Activated B cell treated with CpG ODN at 0.5 μM for 24 hours (primary cell): Measurements from ENCODE around the gene NKAIN2. TPM values are rescaled to one million over a fixed set of nuclear protein-coding genes. Genes with fewer than 3 reads are reported as not detected.

Source experiments
- ATAC-seq: fragments of 200-7000 bp; cut with Tn5 transposase; one replicate; pipeline ENCODE4 v1.10.0; 2021; ENCODE audit warnings: low read depth, mild to moderate bottlenecking, moderate library complexity
- CTCF ChIA-PET: fragments of 350-600 bp; sonication (Branson Sonifier 250); formaldehyde crosslinking; loops from one replicate; lab custom pipeline; 2021; ENCODE audit warnings: antibody characterized with exemption; lab: Charles Lee
- POLR2A ChIA-PET: fragments of 350-600 bp; sonication (Branson Sonifier 250); formaldehyde crosslinking; loops from one replicate; lab custom pipeline; 2021; ENCODE audit warnings: antibody characterized with exemption; lab: Charles Lee
- DNase-seq: peaks from one replicate; pipeline ENCODE4 v3.0.0; 2022
- H3K27ac Mint-ChIP-seq: one replicate; pipeline ENCODE4 v1.8.0; 2020; ENCODE audit warnings: mixed read lengths
- H3K27me3 Mint-ChIP-seq: one replicate; pipeline ENCODE4 v1.8.0; 2021; ENCODE audit warnings: mixed read lengths
- H3K36me3 Mint-ChIP-seq: one replicate; pipeline ENCODE4 v1.8.0; 2021; ENCODE audit warnings: low read depth, mixed read lengths
- H3K4me1 Mint-ChIP-seq: one replicate; pipeline ENCODE4 v1.8.0; 2021; ENCODE audit warnings: mixed read lengths
- H3K4me3 Mint-ChIP-seq: one replicate; pipeline ENCODE4 v1.8.0; 2020; ENCODE audit warnings: mild to moderate bottlenecking, mixed read lengths
- H3K9me3 Mint-ChIP-seq: one replicate; pipeline ENCODE4 v1.8.0; 2020; ENCODE audit warnings: mixed read lengths
- intact Hi-C: fragments of 100-400 bp; cut with micrococcal nuclease; formaldehyde crosslinking; loops from one replicate; pipeline ENCODE4 v1.15.1; 2024
- total RNA-seq: library from RNA; stranded (reverse); gene quantifications from 2 replicates; pipeline ENCODE4 v1.2.3, GENCODE V29; 2022
- TF ChIP-seq, protein P1 (sequence below): fragments of 200-600 bp; IDR thresholded peaks from one replicate; pipeline ENCODE4 v1.8.0; 2022; ENCODE audit warnings: antibody characterized with exemption, mild to moderate bottlenecking

Gene NKAIN2
- total RNA-seq, 1 donor from 2014 or later = not detected

DNA sequence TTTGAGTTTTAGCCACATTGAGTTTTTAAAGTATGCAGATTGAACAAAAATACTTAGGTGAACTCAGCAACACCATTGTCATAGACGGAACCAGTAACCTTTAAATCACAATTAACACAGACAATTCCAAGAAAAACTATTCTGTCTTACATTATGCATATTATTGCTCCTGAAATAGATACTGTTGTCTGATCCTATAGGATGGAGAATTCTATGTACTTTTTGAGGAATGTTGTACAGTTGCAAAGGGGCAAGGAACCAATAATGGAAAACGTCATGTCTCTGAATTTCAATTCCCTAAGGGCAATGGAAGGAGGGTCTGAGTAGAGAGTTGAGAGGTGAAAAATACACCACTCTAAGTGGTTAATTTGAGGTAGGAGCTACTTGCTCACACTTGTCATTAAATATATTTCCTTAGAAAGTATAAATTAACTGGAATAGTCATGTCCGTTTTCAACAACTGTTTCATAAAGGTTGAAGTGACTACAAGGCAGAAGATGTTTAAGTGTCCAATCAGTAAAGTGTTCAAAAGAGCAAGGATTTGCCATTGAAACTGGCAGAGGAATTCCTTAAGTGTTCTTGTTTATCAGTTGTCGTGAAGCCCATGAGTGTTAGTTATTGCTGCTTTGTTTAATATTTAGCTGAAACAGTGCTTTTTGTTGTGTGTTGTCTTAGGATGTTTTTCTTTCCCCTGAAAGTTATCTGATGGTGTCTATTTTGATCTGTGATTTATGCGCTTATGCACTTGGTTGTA is 1.3 kb downstream of the NKAIN2 start:
- no peak overlapping the region for H3K4me3 Mint-ChIP-seq
- DNase-seq = no peak
- ATAC-seq = no peak

DNA sequence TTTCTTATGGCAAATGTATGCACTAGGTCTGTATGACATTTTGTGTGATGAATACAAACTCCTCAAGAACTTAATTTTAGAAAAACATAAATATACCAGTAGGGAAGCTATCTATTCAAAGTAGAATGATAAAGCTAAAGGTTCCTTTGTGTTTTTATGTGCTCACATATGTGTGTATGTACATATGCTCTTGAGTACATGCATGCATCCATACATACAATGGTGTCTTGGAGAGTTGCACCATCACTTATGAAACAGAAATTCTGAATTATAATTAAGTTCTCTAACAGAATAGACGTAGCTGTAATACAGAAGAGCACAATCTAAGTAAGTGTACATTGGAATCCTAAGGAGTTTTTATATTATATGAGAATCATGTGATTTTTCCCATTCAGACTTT is 2.3 kb downstream of the NKAIN2 start:
- Mint-ChIP-seq H3K4me1 (peaks cover 17% of the 10 kb centered on the region), H3K27me3 (peaks cover 34% of the 10 kb centered on the region), H3K36me3 (no peaks in the 10 kb centered on the region), H3K9me3 (no peaks in the 10 kb centered on the region), H3K27ac (no peak overlapping the region), H3K4me3 (no peak overlapping the region)
- POLR2A ChIA-PET = no interaction called here
- DNase-seq (no peak), ATAC-seq (no peak)
- CTCF ChIA-PET = no interaction called here
- intact Hi-C loops = no loop called here
- TF ChIP-seq, protein P1, sequence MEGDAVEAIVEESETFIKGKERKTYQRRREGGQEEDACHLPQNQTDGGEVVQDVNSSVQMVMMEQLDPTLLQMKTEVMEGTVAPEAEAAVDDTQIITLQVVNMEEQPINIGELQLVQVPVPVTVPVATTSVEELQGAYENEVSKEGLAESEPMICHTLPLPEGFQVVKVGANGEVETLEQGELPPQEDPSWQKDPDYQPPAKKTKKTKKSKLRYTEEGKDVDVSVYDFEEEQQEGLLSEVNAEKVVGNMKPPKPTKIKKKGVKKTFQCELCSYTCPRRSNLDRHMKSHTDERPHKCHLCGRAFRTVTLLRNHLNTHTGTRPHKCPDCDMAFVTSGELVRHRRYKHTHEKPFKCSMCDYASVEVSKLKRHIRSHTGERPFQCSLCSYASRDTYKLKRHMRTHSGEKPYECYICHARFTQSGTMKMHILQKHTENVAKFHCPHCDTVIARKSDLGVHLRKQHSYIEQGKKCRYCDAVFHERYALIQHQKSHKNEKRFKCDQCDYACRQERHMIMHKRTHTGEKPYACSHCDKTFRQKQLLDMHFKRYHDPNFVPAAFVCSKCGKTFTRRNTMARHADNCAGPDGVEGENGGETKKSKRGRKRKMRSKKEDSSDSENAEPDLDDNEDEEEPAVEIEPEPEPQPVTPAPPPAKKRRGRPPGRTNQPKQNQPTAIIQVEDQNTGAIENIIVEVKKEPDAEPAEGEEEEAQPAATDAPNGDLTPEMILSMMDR = no peak

More for the DNA sequence above, 1.3 kb downstream of the NKAIN2 start:
- CTCF ChIA-PET = no interaction called here
- Mint-ChIP-seq H3K27ac (no peak overlapping the region), H3K36me3 (no peaks in the 10 kb centered on the region), H3K9me3 (no peaks in the 10 kb centered on the region), H3K4me1 (peaks cover 17% of the 10 kb centered on the region), H3K27me3 (peaks cover 32% of the 10 kb centered on the region)
- intact Hi-C loops = loop anchor here (5.0 kb wide), 1 partner anchor 1962 kb away; no protein-coding TSS in a partner anchor
- TF ChIP-seq, protein P1 = no peak
- POLR2A ChIA-PET = no interaction called here

DNA sequence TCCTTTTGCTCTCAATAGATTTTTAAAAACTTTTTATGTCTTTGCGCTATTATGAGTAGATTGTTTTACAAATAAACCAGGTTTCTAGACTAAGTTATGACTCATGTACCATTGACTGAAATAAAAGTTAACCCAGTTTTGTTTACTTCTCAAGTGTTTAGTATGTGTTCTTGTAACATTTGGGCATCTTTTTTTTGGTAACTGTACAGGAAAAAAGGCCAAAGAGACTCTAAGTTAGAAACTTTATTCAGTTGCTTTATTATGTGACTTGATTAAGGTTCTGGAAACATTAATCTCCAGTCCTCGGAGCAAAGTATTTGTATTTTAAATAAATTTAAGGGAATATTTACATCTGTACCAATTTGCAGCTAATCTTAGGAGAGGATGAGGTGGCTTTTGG is 2.9 kb downstream of the NKAIN2 start:
- H3K27me3 Mint-ChIP-seq = peaks cover 30% of the 10 kb centered on the region

DNA sequence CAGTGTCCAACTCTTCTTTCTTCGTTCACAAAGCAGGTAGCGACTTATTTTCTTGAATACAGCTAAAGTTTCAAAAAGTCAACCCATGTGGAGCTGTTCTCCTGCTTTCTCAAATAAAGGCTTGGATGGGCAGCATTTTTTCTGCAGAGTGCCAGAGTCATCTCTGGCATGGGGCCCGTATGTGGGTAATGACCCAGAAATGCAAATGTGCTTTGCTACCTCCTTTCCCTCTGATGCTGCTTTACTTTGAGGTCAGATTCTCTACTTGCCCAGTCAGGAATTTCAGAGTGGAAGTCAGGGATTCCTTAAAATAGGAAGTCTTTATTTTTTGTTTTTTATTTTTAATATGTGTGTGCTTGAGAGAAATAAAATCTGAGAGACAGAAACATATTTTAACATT is 4.9 kb downstream of the NKAIN2 start:
- DNase-seq (no peak), ATAC-seq (no peak)
- H3K27me3 Mint-ChIP-seq = peaks cover 22% of the 10 kb centered on the region
- TF ChIP-seq, protein P1 = no peak
- no peaks in the 10 kb centered on the region for H3K36me3 Mint-ChIP-seq
- H3K27ac Mint-ChIP-seq = no peak overlapping the region
- no peak overlapping the region for H3K4me3 Mint-ChIP-seq
- H3K4me1 Mint-ChIP-seq = peaks cover 7% of the 10 kb centered on the region
- H3K9me3 Mint-ChIP-seq = no peaks in the 10 kb centered on the region
- ChIA-PET CTCF (no interaction called here), POLR2A (no interaction called here)
- intact Hi-C loops = no loop called here

More for the DNA sequence above, 2.9 kb downstream of the NKAIN2 start:
- CTCF ChIA-PET = no interaction called here
- DNase-seq (no peak), ATAC-seq (no peak)
- POLR2A ChIA-PET = no interaction called here
- TF ChIP-seq, protein P1 = no peak
- peaks cover 17% of the 10 kb centered on the region for H3K4me1 Mint-ChIP-seq
- intact Hi-C loops = no loop called here
- H3K9me3 Mint-ChIP-seq = no peaks in the 10 kb centered on the region
- H3K4me3 Mint-ChIP-seq = no peak overlapping the region
- no peak overlapping the region for H3K27ac Mint-ChIP-seq
- no peaks in the 10 kb centered on the region for H3K36me3 Mint-ChIP-seq

DNA sequence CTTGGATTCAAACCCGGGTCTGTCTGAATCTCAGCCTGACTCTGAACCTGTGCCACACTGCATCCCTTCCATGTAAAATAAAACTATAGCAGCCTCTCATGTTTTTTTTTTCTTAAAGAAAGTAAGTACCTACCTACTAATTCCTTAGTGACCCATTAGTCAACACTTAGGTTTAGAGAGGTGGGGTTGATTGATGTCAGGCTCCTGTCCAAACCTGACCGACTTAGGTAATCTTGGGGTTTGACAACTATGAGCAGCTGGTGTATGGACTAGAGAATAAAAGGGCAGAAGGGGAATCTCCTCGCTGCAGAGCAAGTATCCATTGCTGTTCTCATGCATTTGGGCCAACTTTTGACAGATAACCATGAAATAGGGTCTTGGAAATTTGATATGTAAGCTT is 6.5 kb downstream of the NKAIN2 start:
- DNase-seq = no peak
- Mint-ChIP-seq H3K27me3 (peaks cover 11% of the 10 kb centered on the region), H3K27ac (no peak overlapping the region), H3K36me3 (no peaks in the 10 kb centered on the region), H3K9me3 (no peaks in the 10 kb centered on the region), H3K4me1 (no peaks in the 10 kb centered on the region), H3K4me3 (no peak overlapping the region)
- intact Hi-C loops = no loop called here
- ATAC-seq = no peak
- TF ChIP-seq, protein P1 = no peak
- CTCF ChIA-PET = no interaction called here
- POLR2A ChIA-PET = no interaction called here
